ENCODE measurements around the gene SERPINF2.
"Not testable (repeated sequence)": the region's sequence is repeated elsewhere in the genome, so short reads cannot be mapped to it uniquely, and the experiment has no call there.

The SERPINF2 gene

DNA sequence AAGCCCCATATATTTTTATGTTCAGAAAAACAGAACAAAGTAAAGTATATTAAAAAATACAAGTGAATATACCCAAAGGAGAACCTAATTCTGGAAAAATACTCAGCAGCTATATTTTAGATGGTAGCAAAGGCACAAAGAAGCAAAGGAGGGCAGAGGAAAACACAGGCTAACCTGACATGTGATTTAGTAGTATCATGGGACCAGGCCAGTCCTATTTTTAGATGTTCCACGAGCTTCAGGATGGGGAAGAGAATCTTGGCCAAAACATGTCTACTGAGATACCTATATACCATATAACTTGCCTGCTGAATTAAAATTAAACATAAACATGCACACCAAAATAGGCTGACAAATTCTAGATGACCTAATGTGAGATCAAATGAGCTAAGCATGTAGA is 54.1 kb downstream of the SERPINF2 start:
- DNase-seq, result no peak

DNA sequence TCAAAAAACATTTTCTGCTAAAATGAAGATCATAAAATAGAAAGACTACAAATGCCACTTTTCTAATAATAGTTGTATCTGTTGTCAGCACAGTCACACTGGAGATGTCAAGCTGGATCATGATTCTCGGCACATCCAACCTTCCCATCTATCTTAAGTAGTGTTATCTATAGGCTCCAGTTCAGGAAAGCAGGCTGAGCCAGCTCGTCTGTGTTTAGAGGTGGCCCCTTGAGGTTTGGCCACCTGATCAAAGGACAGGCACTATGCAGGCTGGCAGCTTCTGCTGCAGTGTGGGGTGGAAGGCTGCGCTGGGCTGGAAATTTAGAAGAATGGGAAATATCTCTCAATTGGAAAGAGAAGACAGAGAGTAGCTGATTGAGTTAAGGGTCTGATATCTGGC is 54.7 kb downstream of the SERPINF2 start:
- no peak for DNase-seq

DNA sequence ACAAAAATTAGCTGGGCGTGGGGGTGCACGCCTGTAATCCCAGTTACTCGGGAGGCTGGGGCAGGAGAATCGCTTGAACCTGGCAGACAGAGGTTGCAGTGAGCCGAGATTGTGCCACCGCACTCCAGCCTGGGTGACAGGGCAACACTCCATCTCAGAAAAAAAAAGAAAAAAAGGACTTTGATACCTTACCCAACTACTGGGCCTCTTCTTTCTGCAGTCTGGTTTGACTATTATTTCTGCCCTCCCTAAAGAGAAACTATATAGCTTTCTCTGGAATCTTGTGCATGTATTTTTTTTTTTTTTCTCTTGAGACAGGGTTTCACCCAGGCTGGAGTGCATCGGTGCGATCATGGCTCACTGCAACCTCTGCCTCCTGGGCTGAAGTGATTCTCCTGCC is 55.2 kb downstream of the SERPINF2 start:
- not testable (repeated sequence) for DNase-seq

DNA sequence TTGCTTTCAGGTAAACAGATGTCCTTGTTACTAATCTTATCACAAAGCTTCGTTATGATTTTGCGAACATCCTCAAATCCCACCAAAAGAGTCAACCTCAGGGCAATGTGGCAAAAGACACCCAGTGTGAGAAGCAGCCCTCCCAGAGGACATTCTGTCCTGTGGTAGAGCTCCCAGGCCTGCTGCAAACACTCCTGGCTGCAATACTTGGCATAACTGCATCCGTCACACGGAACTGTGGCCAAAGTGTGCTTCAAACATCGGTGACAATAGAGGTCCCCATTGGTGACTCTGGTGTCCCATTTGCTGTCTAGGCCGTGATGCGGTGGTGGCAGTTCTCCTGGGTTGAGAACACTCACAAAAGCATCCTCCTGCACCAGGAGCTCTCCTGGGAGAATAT is 57.6 kb downstream of the SERPINF2 start:
- DNase-seq, result no peak

DNA sequence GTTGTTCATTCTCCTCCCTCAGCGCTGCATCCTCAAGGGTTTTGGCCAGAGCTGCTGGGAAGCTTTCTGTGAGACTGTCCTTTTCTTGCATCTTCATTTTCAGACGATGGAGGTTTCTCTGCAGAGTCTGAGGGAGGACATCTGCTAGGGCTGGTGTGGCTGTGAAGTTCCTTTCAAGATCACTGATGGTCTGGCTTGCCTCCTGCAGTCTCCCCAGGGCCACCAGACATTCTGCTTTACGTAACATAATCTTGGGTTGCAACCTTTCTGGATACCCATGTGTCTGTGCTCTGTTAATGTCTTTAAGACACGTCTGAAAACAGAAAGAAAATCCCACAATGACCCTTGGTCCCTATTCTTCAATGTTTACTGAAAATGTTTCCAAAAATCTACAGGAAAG is 58.0 kb downstream of the SERPINF2 start:
- DNase-seq, result no peak

DNA sequence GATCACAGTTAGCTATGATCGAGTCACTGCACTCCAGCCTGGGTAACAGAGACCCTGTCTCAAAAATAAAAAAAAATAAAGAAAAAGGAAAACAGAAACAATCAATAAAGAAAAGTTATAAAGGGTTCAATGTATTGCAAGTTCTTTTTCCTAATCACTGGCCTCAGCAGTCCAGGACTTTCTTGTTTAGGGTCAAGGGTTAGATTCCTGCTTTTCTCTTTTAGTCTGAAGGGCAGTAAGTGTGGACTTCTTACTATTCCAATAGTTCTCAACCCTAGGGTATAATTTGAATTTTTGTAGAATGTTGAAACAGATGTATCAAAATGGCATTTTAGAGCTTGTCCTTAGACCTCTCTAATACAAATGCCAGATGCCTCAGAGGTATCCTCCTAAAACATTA is 59.8 kb downstream of the SERPINF2 start:
- DNase-seq, result no peak

DNA sequence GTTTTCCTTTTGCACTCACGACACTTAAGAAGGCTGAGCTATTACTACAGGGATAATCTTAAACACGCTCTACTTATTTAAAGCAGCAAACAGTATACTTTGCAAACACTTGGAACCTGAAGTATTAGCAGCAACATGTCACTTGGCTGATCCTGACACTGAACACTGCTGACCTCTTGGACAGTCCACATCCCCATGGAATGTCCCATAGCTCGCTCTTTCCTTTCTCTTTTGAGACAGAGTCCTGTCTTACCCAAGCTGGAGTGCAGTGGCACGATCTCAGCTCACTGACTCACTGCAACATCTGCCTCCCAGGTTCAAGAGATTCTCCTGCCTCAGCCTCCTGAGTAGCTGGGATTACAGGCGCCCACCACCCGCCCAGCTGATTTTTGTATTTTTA is 60.6 kb downstream of the SERPINF2 start:
- no peak for DNase-seq

All from COR-L47 (cell line).